A549 (cell line): ENCODE data around the gene IMPG1. TPM values are rescaled to one million over a fixed set of nuclear protein-coding genes. Genes with fewer than 3 reads are reported as not detected.

ENCODE experiments used
- ATAC-seq, 2 experiments: fragments of 200-7000 bp in 1 of 2; fragments of >200 bp in 1 of 2; cut with Nextera tagmentation in 1 of 2; cut with Tn5 transposase in 1 of 2; 3 replicates each; pipeline versions ENCODE4 v1.8.0 to v1.9.1; 2018 to 2020; ENCODE audit warnings: mild to moderate bottlenecking in 1 of 2, moderate library complexity in 1 of 2
- CTCF ChIA-PET: fragments of 300-600 bp; sonication (Branson Sonifier 250); formaldehyde crosslinking; extraction: SDS; loops from one replicate; lab custom pipeline; 2021; ENCODE audit warnings: antibody characterized with exemption, inconsistent platforms; lab: Yijun Ruan, JAX
- POLR2A ChIA-PET: fragments of 350-600 bp; formaldehyde crosslinking; extraction: SDS; loops from one replicate; lab custom pipeline; 2021; ENCODE audit warnings: antibody characterized with exemption, inconsistent platforms; lab: Yijun Ruan, JAX
- DNase-seq, 2 experiments: peaks; one replicate each; pipeline versions ENCODE4 v3.0.0 to v3.0.0-alpha.2; 2011 to 2016; ENCODE audit warnings: low read depth in 1 of 2, low spot score in 1 of 2
- FAIRE-seq: peaks from 2 replicates; lab custom pipeline; 2011; peaks lifted over from hg19 to GRCh38; lab: Jason Lieb, UNC
- H3K27ac ChIP-seq, 2 experiments: fragments of >200 bp; sonication (Bioruptor Twin); formaldehyde crosslinking; 3 replicates each; pipeline ENCODE4 v1.5.1; 2016 to 2017
- H3K4me1 ChIP-seq: fragments of >200 bp; sonication (Bioruptor Twin); formaldehyde crosslinking; 3 replicates; pipeline ENCODE4 v1.6.1; 2016
- H3K4me2 ChIP-seq: fragments of >200 bp; sonication (Bioruptor Twin); formaldehyde crosslinking; 3 replicates; pipeline ENCODE4 v1.6.1; 2016
- H3K4me3 ChIP-seq: fragments of >200 bp; sonication (Bioruptor Twin); formaldehyde crosslinking; 3 replicates; pipeline ENCODE4 v1.5.1; 2016
- H3K9me3 ChIP-seq: fragments of >200 bp; sonication (Bioruptor Twin); formaldehyde crosslinking; 3 replicates; pipeline ENCODE4 v1.6.1; 2016
- CEBPB ChIP-seq, 2 experiments: fragments of >200 bp in 1 of 2; sonication (Bioruptor Twin) in 1 of 2; formaldehyde crosslinking in 1 of 2; IDR thresholded peaks; 2 replicates each; pipeline ENCODE4 v1.6.1; 2012 to 2016
- EHF ChIP-seq: fragments of 250-450 bp; sonication (Bioruptor Pico); IDR thresholded peaks from 2 replicates; pipeline ENCODE4 v1.5.0; 2020; ENCODE audit warnings: mild to moderate bottlenecking
- EHMT2 ChIP-seq: fragments of 200-600 bp; sonication (generic); IDR thresholded peaks from 2 replicates; pipeline ENCODE4 v1.6.1; 2016; ENCODE audit warnings: antibody characterized with exemption, low read depth, mild to moderate bottlenecking, moderate library complexity
- EP300 ChIP-seq, 2 experiments: fragments of >200 bp; sonication (Bioruptor Twin); formaldehyde crosslinking; IDR thresholded peaks; 2 replicates in 1 of 2; 3 replicates in 1 of 2; pipeline ENCODE4 v1.6.1; 2016 to 2017
- FOSB ChIP-seq: fragments of 250-450 bp; sonication (Bioruptor Pico); IDR thresholded peaks from 2 replicates; pipeline ENCODE4 v1.5.0; 2020; ENCODE audit warnings: mild to moderate bottlenecking, moderate library complexity
- FOSL2 ChIP-seq, 2 experiments: fragments of 450-650 bp in 1 of 2; fragments of >200 bp in 1 of 2; sonication (Bioruptor Twin) in 1 of 2; formaldehyde crosslinking; IDR thresholded peaks; 2 replicates each; pipeline versions ENCODE4 v1.5.0 to v1.6.1; 2016 to 2020; ENCODE audit warnings: mild to moderate bottlenecking in 1 of 2, moderate library complexity in 1 of 2
- HDAC2 ChIP-seq: fragments of 200-600 bp; sonication (generic); IDR thresholded peaks from 2 replicates; pipeline ENCODE4 v1.6.1; 2016
- HEYL ChIP-seq: fragments of 250-450 bp; sonication (Bioruptor Pico); IDR thresholded peaks from 2 replicates; pipeline ENCODE4 v1.8.0; 2021; ENCODE audit warnings: mild to moderate bottlenecking, moderate library complexity
- JUNB ChIP-seq: fragments of >200 bp; sonication (Bioruptor Twin); formaldehyde crosslinking; IDR thresholded peaks from 2 replicates; pipeline ENCODE4 v1.6.1; 2016
- KDM1A ChIP-seq: fragments of 200-600 bp; sonication (generic); IDR thresholded peaks from 2 replicates; pipeline ENCODE4 v1.6.1; 2016; ENCODE audit warnings: low read depth, mild to moderate bottlenecking
- KDM5A ChIP-seq: fragments of 200-600 bp; sonication (generic); IDR thresholded peaks from 2 replicates; pipeline ENCODE4 v1.6.1; 2016; ENCODE audit warnings: antibody characterized with exemption, mild to moderate bottlenecking
- MYC ChIP-seq: IDR thresholded peaks from 2 replicates; pipeline ENCODE4 v1.6.1; 2012; ENCODE audit warnings: mild to moderate bottlenecking, inconsistent platforms, low read length, improper control_type of control experiment, borderline replicate concordance
- NPAS2 ChIP-seq: fragments of 250-450 bp; sonication (Bioruptor Pico); IDR thresholded peaks from 2 replicates; pipeline ENCODE4 v1.8.0; 2022; ENCODE audit warnings: mild to moderate bottlenecking, moderate library complexity, borderline replicate concordance
- NR3C1 ChIP-seq: fragments of >200 bp; sonication (Bioruptor Twin); formaldehyde crosslinking; IDR thresholded peaks from 3 replicates; pipeline ENCODE4 v1.6.1; 2017
- PHF8 ChIP-seq: fragments of 200-600 bp; sonication (generic); IDR thresholded peaks from 2 replicates; pipeline ENCODE4 v1.6.1; 2016; ENCODE audit warnings: low read depth, mild to moderate bottlenecking, antibody characterized with exemption, moderate library complexity, borderline replicate concordance
- POLR2AphosphoS2 ChIP-seq: conservative IDR thresholded peaks from 2 replicates; pipeline ENCODE4 v1.6.1; 2012; ENCODE audit warnings: low read length, improper control_type of control experiment, inconsistent platforms
- RAD21 ChIP-seq, 2 experiments: fragments of >200 bp in 1 of 2; sonication (Bioruptor Twin) in 1 of 2; formaldehyde crosslinking in 1 of 2; IDR thresholded peaks in 1 of 2; conservative IDR thresholded peaks in 1 of 2; 2 replicates in 1 of 2; 3 replicates in 1 of 2; pipeline ENCODE4 v1.6.1; 2012 to 2018; ENCODE audit warnings: inconsistent platforms in 1 of 2
- RCOR1 ChIP-seq: fragments of 150-350 bp; IDR thresholded peaks from 2 replicates; pipeline ENCODE4 v1.6.1; 2014; ENCODE audit warnings: antibody characterized with exemption, low read length, low read depth
- RFX5 ChIP-seq: fragments of 450-650 bp; IDR thresholded peaks from 2 replicates; pipeline ENCODE4 v1.7.1; 2014; ENCODE audit warnings: antibody characterized with exemption, mild to moderate bottlenecking, moderate library complexity
- RNF2 ChIP-seq: fragments of 200-600 bp; sonication (generic); IDR thresholded peaks from 2 replicates; pipeline ENCODE4 v1.6.1; 2016; ENCODE audit warnings: low read depth, mild to moderate bottlenecking, antibody characterized with exemption, moderate library complexity, borderline replicate concordance
- SMC3 ChIP-seq: fragments of >200 bp; sonication (Bioruptor Twin); formaldehyde crosslinking; IDR thresholded peaks from 3 replicates; pipeline ENCODE4 v1.6.1; 2018; ENCODE audit warnings: inconsistent platforms
- SREBF2 ChIP-seq: fragments of 450-650 bp; IDR thresholded peaks from 2 replicates; pipeline ENCODE4 v1.6.1; 2014; ENCODE audit warnings: mild to moderate bottlenecking, moderate library complexity
- TP53 ChIP-seq: fragments of 250-450 bp; sonication (Bioruptor Pico); IDR thresholded peaks from 2 replicates; pipeline ENCODE4 v1.5.0; 2021; ENCODE audit warnings: mild to moderate bottlenecking, moderate library complexity
- ZC3H11A ChIP-seq: fragments of 450-650 bp; IDR thresholded peaks from 2 replicates; pipeline ENCODE4 v1.6.1; 2014; ENCODE audit warnings: antibody characterized with exemption, mild to moderate bottlenecking
- ZFP36 ChIP-seq: fragments of 450-650 bp; IDR thresholded peaks from 2 replicates; pipeline ENCODE4 v1.6.1; 2014; ENCODE audit warnings: borderline replicate concordance; ENCODE audit not compliant: partially characterized antibody
- ZNF302 ChIP-seq: fragments of 250-450 bp; sonication (Bioruptor Pico); IDR thresholded peaks from 2 replicates; pipeline ENCODE4 v1.9.0; 2021; ENCODE audit warnings: inconsistent platforms, mild to moderate bottlenecking, moderate library complexity
- WGBS: methylation state at CpG from one replicate; pipeline ENCODE4 v1.1.6; 2017; ENCODE audit errors: missing lambda C conversion rate; 5-methylcytosine and 5-hydroxymethylcytosine counted together
- polyA plus RNA-seq, 4 experiments: library from polyadenylated mRNA; depleted of rRNA in 3 of 4; stranded (reverse); fragments of >200 nt; fragmentation: RNase III in 1 of 4; extraction: RNeasy Plus Mini Kit Qiagen cat#74134 plus additional on column Dnase treatment in 1 of 4; gene quantifications; 2 replicates in 3 of 4; 3 replicates in 1 of 4; pipeline ENCODE4 v1.2.3, GENCODE V29; 2011 to 2017
- TF ChIP-seq, protein P1 (sequence below): fragments of 250-450 bp; sonication (Bioruptor Pico); IDR thresholded peaks from 2 replicates; pipeline ENCODE4 v1.5.0; 2020; ENCODE audit warnings: low read depth, mild to moderate bottlenecking, moderate library complexity
- TF ChIP-seq, protein P2 (sequence below): fragments of 150-350 bp; IDR thresholded peaks from 2 replicates; pipeline ENCODE4 v1.6.1; 2014; ENCODE audit warnings: low read depth, mild to moderate bottlenecking, low read length
- TF ChIP-seq, protein P3 (sequence below): IDR thresholded peaks from 2 replicates; pipeline ENCODE4 v1.6.1; 2012
- TF ChIP-seq, protein P4 (sequence below): IDR thresholded peaks from 2 replicates; pipeline ENCODE4 v1.6.1; 2012

IMPG1 gene
- polyA plus RNA-seq, 2 of the 4 experiments (the other 2 are of a cell fraction): not detected

DNA sequence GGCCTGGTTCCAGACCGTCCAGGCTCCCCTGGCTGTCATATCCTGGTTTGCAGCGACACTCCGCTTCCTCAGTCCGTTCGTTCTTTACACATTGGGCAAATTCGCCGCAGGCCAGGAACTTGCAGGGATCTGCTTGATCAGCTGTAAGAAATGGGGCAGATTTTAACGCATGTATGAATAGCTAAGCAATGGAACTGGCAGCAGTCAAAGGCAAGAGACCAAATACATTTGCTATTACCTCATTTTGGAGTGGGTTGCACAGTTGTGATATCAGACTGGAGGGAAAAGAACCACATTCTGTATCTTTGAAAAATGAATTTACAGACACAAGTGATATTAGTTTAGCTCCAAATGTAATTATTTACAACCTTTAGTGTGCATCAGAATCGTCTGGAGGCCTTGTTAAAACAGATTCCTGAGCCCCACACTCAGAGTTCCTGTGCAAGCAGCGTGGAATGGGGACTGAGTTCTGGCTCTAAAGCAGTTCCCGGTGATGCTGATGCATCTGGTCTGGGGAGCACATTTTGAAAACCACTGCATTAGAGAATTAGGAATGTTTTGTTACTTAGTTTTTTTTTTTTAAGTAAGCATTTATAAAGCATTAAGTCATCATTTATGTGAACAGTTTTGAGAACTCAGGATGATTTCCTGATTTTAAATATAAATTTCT is 141.3 kb downstream of the IMPG1 start:
- no peak overlapping the region for H3K4me2 ChIP-seq
- H3K4me1 ChIP-seq: no peaks in the 10 kb centered on the region
- no peak overlapping the region for H3K27ac ChIP-seq
- DNase-seq: no peak
- no peak for TF ChIP-seq EHF (CRISPR knock-in tag)
- TF ChIP-seq RCOR1: no peak
- no peak for TF ChIP-seq RFX5
- TF ChIP-seq FOSB: no peak
- no peak for TF ChIP-seq EHMT2
- TF ChIP-seq CEBPB (IDR thresholded peaks at IDR 0.05): no peak
- no peak for TF ChIP-seq RAD21 (conservative IDR thresholded peaks at IDR 0.05 in 1 of 2, IDR thresholded peaks at IDR 0.05 in 1 of 2)
- TF ChIP-seq, all 56 proteins: peak for 0
- WGBS: 80% methylated on average over 11 of the region's 11 CpGs
- ChIA-PET POLR2A (no interaction called here), CTCF (interaction anchor here (1.2 to 1.8 kb wide), 2 partner anchors 38 to 63 kb away, joined by 4 to 6 read pairs; no protein-coding TSS in a partner anchor)
- H3K4me3 ChIP-seq: no peak overlapping the region
- no peaks in the 10 kb centered on the region for H3K9me3 ChIP-seq
- no peak for FAIRE-seq
- ATAC-seq: no peak

DNA sequence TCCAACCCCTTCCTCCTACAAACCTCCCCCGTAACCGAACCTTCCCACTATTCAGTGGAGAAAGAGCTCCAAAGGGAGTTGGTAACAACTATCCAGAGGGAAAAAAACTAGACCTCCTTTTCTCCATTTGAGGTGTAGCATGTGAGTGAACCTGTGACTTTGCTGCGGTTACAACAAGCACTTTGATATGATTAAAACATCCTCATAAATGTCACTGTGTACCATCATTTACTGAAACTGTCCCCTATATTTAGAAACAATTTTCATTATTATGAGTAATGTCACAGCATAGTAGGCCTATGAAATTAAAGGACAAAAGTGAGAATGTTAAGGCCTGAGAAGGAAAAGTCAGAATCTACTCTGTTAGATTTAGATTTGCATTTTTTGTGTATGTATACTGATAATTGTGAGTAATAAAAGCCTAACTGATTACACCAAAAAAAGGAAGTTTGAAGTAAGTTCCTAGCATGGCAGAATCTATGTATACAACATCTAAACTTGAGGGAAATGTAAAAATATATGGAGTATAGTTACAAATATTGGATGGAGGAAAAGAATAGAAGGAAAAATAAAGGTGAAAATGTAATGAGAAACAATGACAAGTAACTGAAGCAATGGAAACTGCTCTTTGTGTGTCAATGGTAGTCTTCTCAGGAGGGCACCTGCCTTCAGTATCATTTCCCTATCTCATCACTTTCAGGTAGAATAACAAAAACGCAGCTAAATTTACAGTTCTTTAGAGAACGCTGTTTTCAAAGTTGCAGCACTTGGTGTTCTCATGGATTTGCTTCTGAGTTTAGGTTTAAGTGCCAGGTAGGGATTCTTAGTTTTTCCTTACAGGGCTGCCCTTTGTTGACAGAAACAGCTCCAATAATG is 145.9 kb downstream of the IMPG1 start:
- POLR2A ChIA-PET: no interaction called here

DNA sequence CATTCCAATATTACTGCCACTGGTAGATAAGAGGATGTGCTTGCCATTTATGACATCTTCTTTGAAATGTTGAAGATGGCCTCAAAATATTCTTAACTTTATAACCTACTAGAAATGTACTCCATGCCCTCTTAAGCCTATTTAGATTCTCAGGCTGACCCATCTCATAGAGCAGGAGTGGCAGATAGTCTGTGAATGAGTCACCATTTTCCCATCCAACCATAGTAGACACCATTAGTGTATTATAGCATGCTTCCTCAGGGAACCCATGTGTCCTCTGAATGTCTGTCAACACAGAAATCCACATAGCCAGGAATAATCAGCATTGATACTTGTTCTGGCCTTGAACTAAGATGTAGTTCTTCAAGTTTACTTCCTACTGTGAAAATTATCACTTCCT is 150.2 kb downstream of the IMPG1 start:
- ATAC-seq (no peak), FAIRE-seq (no peak), DNase-seq (no peak)
- Histone ChIP-seq H3K4me3 (no peak overlapping the region), H3K4me2 (no peak overlapping the region), H3K4me1 (no peaks in the 10 kb centered on the region), H3K9me3 (no peaks in the 10 kb centered on the region), H3K27ac (no peak overlapping the region)
- ChIA-PET POLR2A (no interaction called here), CTCF (interaction anchor here (1.6 kb wide), 1 partner anchor 10 kb away, joined by 4 read pairs; no protein-coding TSS in a partner anchor)
- no peak for TF ChIP-seq PHF8
- TF ChIP-seq KDM1A: no peak
- TF ChIP-seq NPAS2 (CRISPR knock-in tag): no peak
- no peak for TF ChIP-seq RNF2
- no peak for TF ChIP-seq TP53 (CRISPR knock-in tag)
- no peak for TF ChIP-seq SREBF2
- TF ChIP-seq FOSL2 (IDR thresholded peaks at IDR 0.05): no peak
- TF ChIP-seq FOSL2 (CRISPR knock-in tag; IDR thresholded peaks at IDR 0.05): no peak
- TF ChIP-seq, protein P1, sequence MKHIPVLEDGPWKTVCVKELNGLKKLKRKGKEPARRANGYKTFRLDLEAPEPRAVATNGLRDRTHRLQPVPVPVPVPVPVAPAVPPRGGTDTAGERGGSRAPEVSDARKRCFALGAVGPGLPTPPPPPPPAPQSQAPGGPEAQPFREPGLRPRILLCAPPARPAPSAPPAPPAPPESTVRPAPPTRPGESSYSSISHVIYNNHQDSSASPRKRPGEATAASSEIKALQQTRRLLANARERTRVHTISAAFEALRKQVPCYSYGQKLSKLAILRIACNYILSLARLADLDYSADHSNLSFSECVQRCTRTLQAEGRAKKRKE (CRISPR knock-in tag): no peak
- TF ChIP-seq, protein P2, sequence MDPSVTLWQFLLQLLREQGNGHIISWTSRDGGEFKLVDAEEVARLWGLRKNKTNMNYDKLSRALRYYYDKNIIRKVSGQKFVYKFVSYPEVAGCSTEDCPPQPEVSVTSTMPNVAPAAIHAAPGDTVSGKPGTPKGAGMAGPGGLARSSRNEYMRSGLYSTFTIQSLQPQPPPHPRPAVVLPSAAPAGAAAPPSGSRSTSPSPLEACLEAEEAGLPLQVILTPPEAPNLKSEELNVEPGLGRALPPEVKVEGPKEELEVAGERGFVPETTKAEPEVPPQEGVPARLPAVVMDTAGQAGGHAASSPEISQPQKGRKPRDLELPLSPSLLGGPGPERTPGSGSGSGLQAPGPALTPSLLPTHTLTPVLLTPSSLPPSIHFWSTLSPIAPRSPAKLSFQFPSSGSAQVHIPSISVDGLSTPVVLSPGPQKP: no peak
- no peak for TF ChIP-seq RFX5
- no peak for TF ChIP-seq POLR2AphosphoS2
- no peak for TF ChIP-seq SMC3
- TF ChIP-seq HDAC2: no peak
- TF ChIP-seq, protein P3, sequence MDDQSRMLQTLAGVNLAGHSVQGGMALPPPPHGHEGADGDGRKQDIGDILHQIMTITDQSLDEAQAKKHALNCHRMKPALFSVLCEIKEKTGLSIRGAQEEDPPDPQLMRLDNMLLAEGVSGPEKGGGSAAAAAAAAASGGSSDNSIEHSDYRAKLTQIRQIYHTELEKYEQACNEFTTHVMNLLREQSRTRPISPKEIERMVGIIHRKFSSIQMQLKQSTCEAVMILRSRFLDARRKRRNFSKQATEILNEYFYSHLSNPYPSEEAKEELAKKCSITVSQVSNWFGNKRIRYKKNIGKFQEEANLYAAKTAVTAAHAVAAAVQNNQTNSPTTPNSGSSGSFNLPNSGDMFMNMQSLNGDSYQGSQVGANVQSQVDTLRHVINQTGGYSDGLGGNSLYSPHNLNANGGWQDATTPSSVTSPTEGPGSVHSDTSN: no peak
- TF ChIP-seq HEYL (CRISPR knock-in tag): no peak
- TF ChIP-seq RCOR1: no peak
- TF ChIP-seq NR3C1: no peak

More for the DNA sequence above, 145.9 kb downstream of the IMPG1 start:
- no peaks in the 10 kb centered on the region for H3K4me1 ChIP-seq
- H3K9me3 ChIP-seq: no peaks in the 10 kb centered on the region
- H3K27ac ChIP-seq: no peak overlapping the region
- no peak overlapping the region for H3K4me3 ChIP-seq
- H3K4me2 ChIP-seq: no peak overlapping the region
- WGBS: 93% methylated on average over 5 of the region's 5 CpGs
- no peak for ATAC-seq
- CTCF ChIA-PET: no interaction called here
- no peak for FAIRE-seq
- no peak for DNase-seq
- no peak for TF ChIP-seq RCOR1
- no peak for TF ChIP-seq ZNF302 (CRISPR knock-in tag)
- TF ChIP-seq CEBPB (IDR thresholded peaks at IDR 0.05): no peak
- no peak for TF ChIP-seq NR3C1
- no peak for TF ChIP-seq KDM5A
- TF ChIP-seq, protein P4, sequence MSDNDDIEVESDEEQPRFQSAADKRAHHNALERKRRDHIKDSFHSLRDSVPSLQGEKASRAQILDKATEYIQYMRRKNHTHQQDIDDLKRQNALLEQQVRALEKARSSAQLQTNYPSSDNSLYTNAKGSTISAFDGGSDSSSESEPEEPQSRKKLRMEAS: no peak
- no peak for TF ChIP-seq EP300 (IDR thresholded peaks at IDR 0.05)
- no peak for TF ChIP-seq EHMT2
- TF ChIP-seq ZFP36: no peak
- TF ChIP-seq, protein P3: no peak
- TF ChIP-seq ZC3H11A: no peak
- no peak for TF ChIP-seq SREBF2
- no peak for TF ChIP-seq MYC
- no peak for TF ChIP-seq JUNB
- TF ChIP-seq RNF2: no peak
- TF ChIP-seq, all 56 proteins: peak for 0
